OCI-LY3 (cell line): ENCODE data around the gene SLC35G2.

Source experiments
- CTCF ChIP-seq: fragments of 200-600, 300-600 bp; sonication (generic); IDR thresholded peaks from 2 replicates; pipeline ENCODE4 v1.5.1; 2014; ENCODE audit warnings: antibody characterized with exemption, low read length, low read depth
- EZH2phosphoT487 ChIP-seq: fragments of 200-600 bp; shearing (Covaris generic); IDR thresholded peaks from 2 replicates; pipeline ENCODE4 v1.6.1; 2018; ENCODE audit warnings: antibody characterized with exemption, mixed run types, low read depth

- TF ChIP-seq EZH2phosphoT487 (no peak), CTCF (no peak)
These were observed 17.0 kb downstream of the SLC35G2 start for GRCh38 chr3:136835813-136836510.
